RWPE2 (cell line): ENCODE results near the gene UBL7.

Experiments
- ATAC-seq: fragments of 200-7000 bp; cut with Tn5 transposase; 3 replicates; pipeline ENCODE4 v1.9.1; 2021; ENCODE audit warnings: low read depth
- DNase-seq: peaks from one replicate; pipeline ENCODE4 v3.0.0-alpha.2; 2020; ENCODE audit warnings: low spot score
- H3K27ac ChIP-seq: fragments of 450-650 bp; 2 replicates; pipeline ENCODE4 v1.5.1; 2017; ENCODE audit warnings: mild to moderate bottlenecking; ENCODE audit not compliant: poor library complexity, severe bottlenecking
- H3K27me3 ChIP-seq: fragments of 250-450 bp; sonication (Bioruptor Pico); 2 replicates; pipeline ENCODE4 v1.5.1; 2021; ENCODE audit warnings: mild to moderate bottlenecking, moderate library complexity; ENCODE audit not compliant: insufficient read depth, poor library complexity, severe bottlenecking
- H3K36me3 ChIP-seq: fragments of 250-450 bp; sonication (Bioruptor Pico); 2 replicates; pipeline ENCODE4 v1.5.1; 2020; ENCODE audit warnings: low read depth, mild to moderate bottlenecking, moderate library complexity
- H3K4me1 ChIP-seq: fragments of 250-450 bp; sonication (Bioruptor Pico); 2 replicates; pipeline ENCODE4 v1.5.1; 2021; ENCODE audit warnings: mild to moderate bottlenecking, moderate library complexity; ENCODE audit not compliant: insufficient read depth, poor library complexity, severe bottlenecking
- H3K4me3 ChIP-seq: fragments of 250-450 bp; sonication (Bioruptor Pico); 2 replicates; pipeline ENCODE4 v1.5.1; 2021; ENCODE audit warnings: mild to moderate bottlenecking, moderate library complexity; ENCODE audit not compliant: severe bottlenecking
- H3K9me3 ChIP-seq: fragments of 250-450 bp; sonication (Bioruptor Pico); 2 replicates; pipeline ENCODE4 v1.5.1; 2021; ENCODE audit warnings: mild to moderate bottlenecking, moderate library complexity; ENCODE audit not compliant: severe bottlenecking
- CTCF ChIP-seq: fragments of 450-650 bp; IDR thresholded peaks from one replicate; pipeline ENCODE4 v1.5.1; 2017; ENCODE audit warnings: mild to moderate bottlenecking, moderate library complexity; ENCODE audit not compliant: poor library complexity, severe bottlenecking

The UBL7 gene

GRCh38 chr15:74403588-74403919, 57.4 kb downstream of the UBL7 start:
- no peak for ATAC-seq
- H3K9me3 ChIP-seq, result no peaks in the 10 kb centered on the region
- no peak overlapping the region for H3K4me3 ChIP-seq
- no peaks in the 10 kb centered on the region for H3K36me3 ChIP-seq
- peak overlapping the region; percentile 95 for H3K27ac ChIP-seq
- peaks cover 37% of the 10 kb centered on the region for H3K4me1 ChIP-seq
- DNase-seq, result no peak
- no peak for TF ChIP-seq CTCF
- H3K27me3 ChIP-seq, result no peaks in the 10 kb centered on the region

GRCh38 chr15:74402873-74403587, 57.9 kb downstream of the UBL7 start:
- H3K4me1 ChIP-seq, result peaks cover 37% of the 10 kb centered on the region
- no peak for TF ChIP-seq CTCF
- H3K4me3 ChIP-seq, result no peak overlapping the region
- H3K9me3 ChIP-seq, result no peaks in the 10 kb centered on the region
- no peak for ATAC-seq
- H3K27ac ChIP-seq, result peak overlapping the region; percentile 95
- H3K27me3 ChIP-seq, result no peaks in the 10 kb centered on the region
- no peak for DNase-seq
- no peaks in the 10 kb centered on the region for H3K36me3 ChIP-seq

- Histone ChIP-seq H3K27ac (peak overlapping the region; percentile 95), H3K4me1 (peaks cover 38% of the 10 kb centered on the region), H3K36me3 (no peaks in the 10 kb centered on the region), H3K27me3 (no peaks in the 10 kb centered on the region), H3K4me3 (no peak overlapping the region), H3K9me3 (no peaks in the 10 kb centered on the region)
- ATAC-seq (no peak), DNase-seq (no peak)
- TF ChIP-seq CTCF, result no peak
These were observed 58.6 kb downstream of the UBL7 start for GRCh38 chr15:74402337-74402841.

- H3K4me1 ChIP-seq, result peaks cover 42% of the 10 kb centered on the region
These were observed 59.8 kb downstream of the UBL7 start for GRCh38 chr15:74400915-74401757.

More at GRCh38 chr15:74400915-74401757, 59.8 kb downstream of the UBL7 start:
- TF ChIP-seq CTCF, result no peak
- ATAC-seq, result peak; percentile 7; the same call in 1 of the 3 replicates
- Histone ChIP-seq H3K4me3 (no peak overlapping the region), H3K27me3 (no peaks in the 10 kb centered on the region), H3K9me3 (no peaks in the 10 kb centered on the region), H3K27ac (peak overlapping the region; percentile 95), H3K36me3 (no peaks in the 10 kb centered on the region)
- DNase-seq, result no peak
